GM12878 (cell line): ENCODE measurements around the gene FAM9B. TPM values are rescaled to one million over a fixed set of nuclear protein-coding genes. Genes with fewer than 3 reads are reported as not detected.

Experiments
- ATAC-seq: fragments of 200-7000 bp; cut with Tn5 transposase; 3 replicates; pipeline ENCODE4 v1.9.1; 2020; ENCODE audit warnings: mild to moderate bottlenecking, moderate library complexity
- BruUV-seq: library from RNA; stranded (reverse); fragments of 400-500 nt; replicated peaks from 2 replicates; lab custom pipeline; 2021; lab: Mats Ljungman, UMichigan
- CTCF ChIA-PET: fragments of 300-600 bp; sonication (Branson Sonifier 250); formaldehyde crosslinking; extraction: SDS; loops from one replicate; lab custom pipeline; 2021; ENCODE audit warnings: inconsistent platforms; lab: Yijun Ruan, JAX
- POLR2A ChIA-PET: fragments of 350-600 bp; formaldehyde crosslinking; extraction: SDS; loops from one replicate; lab custom pipeline; 2021; ENCODE audit warnings: inconsistent platforms; lab: Charles Lee
- RAD21 ChIA-PET: fragments of 300-600 bp; sonication (Branson Sonifier 250); formaldehyde crosslinking; loops from one replicate; lab custom pipeline; 2023; ENCODE audit warnings: antibody characterized with exemption; ENCODE audit not compliant: unreplicated experiment; lab: Charles Lee
- SMC1A ChIA-PET: fragments of 300-600 bp; sonication (Branson Sonifier 250); formaldehyde crosslinking; loops from one replicate; lab custom pipeline; 2023; ENCODE audit not compliant: unreplicated experiment, uncharacterized antibody; lab: Charles Lee
- DNase-seq: peaks from one replicate; pipeline ENCODE4 v3.0.0-alpha.2; 2011; ENCODE audit warnings: low read depth, low spot score
- FAIRE-seq: peaks from 3 replicates; lab custom pipeline; 2011; peaks lifted over from hg19 to GRCh38; lab: Jason Lieb, UNC
- H2AFZ ChIP-seq: 2 replicates; pipeline ENCODE4 v1.6.0; 2011; ENCODE audit warnings: low read depth, low read length, control low read depth; ENCODE audit not compliant: control insufficient read depth
- H3K27ac ChIP-seq: 2 replicates; pipeline ENCODE4 v1.5.1; 2011; ENCODE audit warnings: control low read depth; ENCODE audit not compliant: control insufficient read depth, insufficient read depth
- H3K27me3 ChIP-seq, 2 experiments: replicated peaks in 1 of 2; 2 replicates each; pipeline versions ENCODE4 v1.6.0 to v1.6.1; 2011; ENCODE audit warnings: low read length in 1 of 2; ENCODE audit not compliant: control insufficient read depth in 2 of 2, insufficient read depth in 2 of 2
- H3K36me3 ChIP-seq, 2 experiments: 2 replicates each; pipeline ENCODE4 v1.5.1; 2011; ENCODE audit warnings: low read length in 1 of 2; ENCODE audit not compliant: control insufficient read depth in 2 of 2, insufficient read depth in 2 of 2
- H3K4me1 ChIP-seq: 2 replicates; pipeline ENCODE4 v1.6.1; 2011; ENCODE audit warnings: mild to moderate bottlenecking, low read length, moderate library complexity, mixed read lengths; ENCODE audit not compliant: control insufficient read depth, insufficient read depth
- H3K4me2 ChIP-seq: 2 replicates; pipeline ENCODE4 v1.6.0; 2011; ENCODE audit warnings: control low read depth; ENCODE audit not compliant: control insufficient read depth, insufficient read depth
- H3K4me3 ChIP-seq: fragments of 200-600 bp; sonication (generic); 2 replicates; pipeline ENCODE4 v1.5.1; 2016
- H3K79me2 ChIP-seq: 2 replicates; pipeline ENCODE4 v1.6.0; 2011; ENCODE audit warnings: low read length; ENCODE audit not compliant: control insufficient read depth, insufficient read depth
- H3K9ac ChIP-seq: 2 replicates; pipeline ENCODE4 v1.8.0; 2011; ENCODE audit warnings: low read length, control low read depth, mixed read lengths; ENCODE audit not compliant: control insufficient read depth, insufficient read depth
- H3K9me3 ChIP-seq: replicated peaks from 3 replicates; pipeline ENCODE4 v1.5.1; 2011; ENCODE audit warnings: mild to moderate bottlenecking, low read length; ENCODE audit not compliant: control insufficient read depth, insufficient read depth
- H4K20me1 ChIP-seq: 2 replicates; pipeline ENCODE4 v1.6.0; 2011; ENCODE audit not compliant: control insufficient read depth, insufficient read depth
- ELK1 ChIP-seq: IDR thresholded peaks from 2 replicates; pipeline ENCODE4 v1.6.1; 2012; ENCODE audit warnings: low read depth, low read length, improper control_type of control experiment
- ESRRA ChIP-seq: IDR thresholded peaks from 2 replicates; pipeline ENCODE4 v1.6.1; 2012; ENCODE audit warnings: mild to moderate bottlenecking, low read length, improper control_type of control experiment
- HDGF ChIP-seq: fragments of 450-650 bp; IDR thresholded peaks from 2 replicates; pipeline ENCODE4 v1.6.1; 2016; ENCODE audit warnings: antibody characterized with exemption
- LARP7 ChIP-seq: fragments of 450-650 bp; IDR thresholded peaks from 2 replicates; pipeline ENCODE4 v1.6.1; 2017; ENCODE audit warnings: mild to moderate bottlenecking
- MEF2B ChIP-seq: fragments of 450-650 bp; IDR thresholded peaks from 2 replicates; pipeline ENCODE4 v1.6.1; 2018; ENCODE audit warnings: mild to moderate bottlenecking, moderate library complexity; ENCODE audit not compliant: partially characterized antibody, poor library complexity, severe bottlenecking
- MTA3 ChIP-seq: IDR thresholded peaks from 2 replicates; pipeline ENCODE4 v1.6.1; 2012; ENCODE audit warnings: low read length, inconsistent platforms, borderline replicate concordance
- POLR2AphosphoS2 ChIP-seq: IDR thresholded peaks from 2 replicates; pipeline ENCODE4 v1.6.1; 2011; ENCODE audit warnings: low read depth, mild to moderate bottlenecking, low read length, improper control_type of control experiment, moderate library complexity
- RAD21 ChIP-seq: IDR thresholded peaks from 2 replicates; pipeline ENCODE4 v1.6.1; 2011; ENCODE audit warnings: mild to moderate bottlenecking, low read depth, low read length, moderate library complexity; ENCODE audit not compliant: insufficient read depth
- RBBP5 ChIP-seq: fragments of 200-600 bp; sonication (generic); conservative IDR thresholded peaks from 2 replicates; pipeline ENCODE4 v1.6.1; 2016
- SMAD1 ChIP-seq: fragments of 450-650 bp; IDR thresholded peaks from 2 replicates; pipeline ENCODE4 v1.6.1; 2018; ENCODE audit warnings: mild to moderate bottlenecking, low read depth; ENCODE audit not compliant: partially characterized antibody
- SMARCA5 ChIP-seq: fragments of 450-650 bp; IDR thresholded peaks from 2 replicates; pipeline ENCODE4 v1.6.1; 2017; ENCODE audit warnings: mild to moderate bottlenecking
- SREBF2 ChIP-seq: IDR thresholded peaks from 2 replicates; pipeline ENCODE4 v1.6.1; 2012; ENCODE audit warnings: mild to moderate bottlenecking, low read length
- SRF ChIP-seq, 2 experiments: IDR thresholded peaks; 2 replicates each; pipeline ENCODE4 v1.6.1; 2011; ENCODE audit warnings: low read depth in 2 of 2, low read length in 2 of 2, mild to moderate bottlenecking in 1 of 2, moderate library complexity in 1 of 2
- TARDBP ChIP-seq: IDR thresholded peaks from 2 replicates; pipeline ENCODE4 v1.6.1; 2016; ENCODE audit warnings: borderline replicate concordance
- YBX1 ChIP-seq: fragments of 450-650 bp; IDR thresholded peaks from 2 replicates; pipeline ENCODE4 v1.6.1; 2016; ENCODE audit warnings: antibody characterized with exemption
- in situ Hi-C: fragments of 300-500 bp; cut with MboI; formaldehyde crosslinking; loops from 9 replicates; pipeline ENCODE4 v1.14.3; 2018; ENCODE audit warnings: mixed read lengths
- intact Hi-C: fragments of 100-400 bp; cut with micrococcal nuclease; formaldehyde crosslinking; loops from one replicate; pipeline ENCODE4 v1.14.2; 2022; ENCODE audit not compliant: unreplicated experiment
- polyA plus RNA-seq, 11 experiments: library from polyadenylated mRNA; depleted of rRNA in 4 of 11; unstranded in 6 of 11; stranded (reverse) in 5 of 11; fragments of >200 nt; fragmentation: Nextera tagmentation in 4 of 11; fragmentation: Illumina TruSeq in 1 of 11; extraction: Ambion mirVana in 4 of 11; extraction: Trizol in 1 of 11; gene quantifications; 1 replicate in 1 of 11; 2 replicates in 10 of 11; pipeline versions ENCODE4 v1.2.1 to v1.2.3, GENCODE V29; 2011 to 2016; ENCODE audit warnings: inconsistent platforms in 2 of 11, missing spikeins in 2 of 11, low read depth in 1 of 11
- total RNA-seq, 4 experiments: library from RNA; depleted of rRNA in 3 of 4; stranded (reverse); fragments of >200 nt in 3 of 4; fragmentation: Illumina TruSeq in 1 of 4; extraction: Trizol in 1 of 4; gene quantifications; 2 replicates each; pipeline versions ENCODE4 v1.2.1 to v1.2.3, GENCODE V29; 2013 to 2021
- TF ChIP-seq, protein P1 (sequence below): fragments of 150-350 bp; IDR thresholded peaks from 2 replicates; pipeline ENCODE4 v1.6.1; 2014; ENCODE audit warnings: mild to moderate bottlenecking, low read depth, low read length

FAM9B gene
- total and polyA plus RNA-seq, 10 of the 15 experiments (the other 5 are each of a cell fraction or from before 2014, with no cell fraction given), result not detected

DNA sequence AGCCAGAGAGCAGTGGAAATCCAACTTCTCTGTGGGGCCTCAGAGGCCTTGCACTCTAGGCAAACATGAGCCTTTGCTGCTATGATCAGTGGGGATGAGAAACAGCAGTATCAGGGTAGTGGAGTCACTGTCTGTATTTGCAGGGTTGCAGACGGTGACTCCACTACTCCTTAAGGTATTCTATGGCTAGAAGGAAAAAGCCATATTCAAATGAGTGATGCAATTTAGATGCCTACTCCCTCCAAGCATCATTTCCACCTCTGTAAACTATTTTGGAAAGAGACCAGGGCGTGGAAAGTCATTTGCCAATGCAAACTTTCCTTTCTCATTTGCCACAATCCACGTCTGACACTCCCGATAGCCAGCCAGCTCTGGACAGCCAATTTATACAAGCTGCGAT, 35.6 kb upstream of the FAM9B start (continued):
- TF ChIP-seq MEF2B, result no peak
- TF ChIP-seq RAD21, result no peak
- no peak for TF ChIP-seq RBBP5
- TF ChIP-seq POLR2AphosphoS2, result no peak
- no peak for TF ChIP-seq HDGF

GRCh38 chrX:9064694-9065093, 30.8 kb upstream of the FAM9B start:
- TF ChIP-seq SREBF2 (no peak), ESRRA (no peak), YBX1 (no peak), ELK1 (no peak), SMARCA5 (no peak), TARDBP (no peak), LARP7 (no peak), SRF (IDR thresholded peaks at IDR 0.05; ENCODE audit: low read depth in 2 of 2, low read length in 2 of 2) (no peak), MTA3 (no peak), SMAD1 (no peak)
- TF ChIP-seq, protein P1, sequence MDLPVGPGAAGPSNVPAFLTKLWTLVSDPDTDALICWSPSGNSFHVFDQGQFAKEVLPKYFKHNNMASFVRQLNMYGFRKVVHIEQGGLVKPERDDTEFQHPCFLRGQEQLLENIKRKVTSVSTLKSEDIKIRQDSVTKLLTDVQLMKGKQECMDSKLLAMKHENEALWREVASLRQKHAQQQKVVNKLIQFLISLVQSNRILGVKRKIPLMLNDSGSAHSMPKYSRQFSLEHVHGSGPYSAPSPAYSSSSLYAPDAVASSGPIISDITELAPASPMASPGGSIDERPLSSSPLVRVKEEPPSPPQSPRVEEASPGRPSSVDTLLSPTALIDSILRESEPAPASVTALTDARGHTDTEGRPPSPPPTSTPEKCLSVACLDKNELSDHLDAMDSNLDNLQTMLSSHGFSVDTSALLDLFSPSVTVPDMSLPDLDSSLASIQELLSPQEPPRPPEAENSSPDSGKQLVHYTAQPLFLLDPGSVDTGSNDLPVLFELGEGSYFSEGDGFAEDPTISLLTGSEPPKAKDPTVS, result no peak
- CTCF ChIA-PET, result no interaction called here
- Histone ChIP-seq H3K4me3 (no peak overlapping the region), H3K9ac (no peak overlapping the region), H4K20me1 (no peaks in the 10 kb centered on the region), H3K27me3 (no peaks in the 10 kb centered on the region), H2AFZ (no peak overlapping the region), H3K4me2 (no peak overlapping the region), H3K79me2 (no peaks in the 10 kb centered on the region), H3K27ac (no peak overlapping the region), H3K4me1 (no peaks in the 10 kb centered on the region), H3K36me3 (no peaks in the 10 kb centered on the region), H3K9me3 (no peaks in the 10 kb centered on the region)
- ATAC-seq (no peak), FAIRE-seq (no peak), DNase-seq (no peak)
- in situ Hi-C loops, result no loop called here
- RAD21 ChIA-PET, result no interaction called here
- BruUV-seq, result no TSS peak
- SMC1A ChIA-PET, result no interaction called here
- POLR2A ChIA-PET, result no interaction called here
- intact Hi-C loops, result no loop called here
